HCT116 (cell line): ENCODE measurements around the gene MANBA.

Experiments used
- EZH2 ChIP-seq: fragments of 200-600 bp; sonication (generic); IDR thresholded peaks from 2 replicates; pipeline ENCODE4 v1.6.1; 2017; ENCODE audit warnings: antibody characterized with exemption, mixed run types
- JUND ChIP-seq: IDR thresholded peaks from 2 replicates; pipeline ENCODE4 v1.6.1; 2012
- POLR2A ChIP-seq: IDR thresholded peaks from 2 replicates; pipeline ENCODE4 v1.7.0; 2011; ENCODE audit warnings: borderline replicate concordance; ENCODE audit not compliant: insufficient read depth, insufficient read length; ENCODE audit errors: extremely low read depth
- RAD21 ChIP-seq: IDR thresholded peaks from 2 replicates; pipeline ENCODE4 v1.6.1; 2012; ENCODE audit warnings: low read depth, mild to moderate bottlenecking
- SRF ChIP-seq: IDR thresholded peaks from 2 replicates; pipeline ENCODE4 v1.6.1; 2012; ENCODE audit warnings: low read depth
- TCF7L2 ChIP-seq: IDR thresholded peaks from 2 replicates; pipeline ENCODE4 v1.7.0; 2011; ENCODE audit warnings: borderline replicate concordance, inconsistent platforms; ENCODE audit not compliant: insufficient read depth, insufficient read length; ENCODE audit errors: extremely low read depth
- YY1 ChIP-seq: IDR thresholded peaks from 2 replicates; pipeline ENCODE4 v1.6.1; 2011; ENCODE audit warnings: low read length, low read depth, moderate library complexity, mild to moderate bottlenecking; ENCODE audit not compliant: insufficient replicate concordance; ENCODE audit errors: extremely low read depth
- ZFX ChIP-seq: fragments of 450-650 bp; IDR thresholded peaks from 2 replicates; pipeline ENCODE4 v1.6.1; 2017
- ZNF274 ChIP-seq: fragments of 200-500 bp; sonication (Bioruptor generic); IDR thresholded peaks from 2 replicates; pipeline ENCODE4 v1.6.1; 2014; ENCODE audit warnings: mild to moderate bottlenecking, low read depth, low read length, inconsistent platforms
- TF ChIP-seq, protein P1 (sequence below), 3 experiments: fragments of 200-600 bp in 1 of 3; sonication (generic) in 1 of 3; IDR thresholded peaks in 2 of 3; conservative IDR thresholded peaks in 1 of 3; 2 replicates each; pipeline ENCODE4 v1.5.1; 2012 to 2017; ENCODE audit warnings: low read depth in 2 of 3, low read length in 2 of 3, antibody characterized with exemption in 1 of 3, borderline replicate concordance in 1 of 3, control low read depth in 1 of 3, mild to moderate bottlenecking in 1 of 3, mixed read lengths in 1 of 3, mixed run types in 1 of 3, moderate library complexity in 1 of 3; ENCODE audit not compliant: insufficient read depth in 1 of 3
- TF ChIP-seq, protein P2 (sequence below): IDR thresholded peaks from 2 replicates; pipeline ENCODE4 v1.6.1; 2012
- TF ChIP-seq, protein P3 (sequence below): IDR thresholded peaks from 2 replicates; pipeline ENCODE4 v1.6.1; 2012; ENCODE audit warnings: low read depth

DNA sequence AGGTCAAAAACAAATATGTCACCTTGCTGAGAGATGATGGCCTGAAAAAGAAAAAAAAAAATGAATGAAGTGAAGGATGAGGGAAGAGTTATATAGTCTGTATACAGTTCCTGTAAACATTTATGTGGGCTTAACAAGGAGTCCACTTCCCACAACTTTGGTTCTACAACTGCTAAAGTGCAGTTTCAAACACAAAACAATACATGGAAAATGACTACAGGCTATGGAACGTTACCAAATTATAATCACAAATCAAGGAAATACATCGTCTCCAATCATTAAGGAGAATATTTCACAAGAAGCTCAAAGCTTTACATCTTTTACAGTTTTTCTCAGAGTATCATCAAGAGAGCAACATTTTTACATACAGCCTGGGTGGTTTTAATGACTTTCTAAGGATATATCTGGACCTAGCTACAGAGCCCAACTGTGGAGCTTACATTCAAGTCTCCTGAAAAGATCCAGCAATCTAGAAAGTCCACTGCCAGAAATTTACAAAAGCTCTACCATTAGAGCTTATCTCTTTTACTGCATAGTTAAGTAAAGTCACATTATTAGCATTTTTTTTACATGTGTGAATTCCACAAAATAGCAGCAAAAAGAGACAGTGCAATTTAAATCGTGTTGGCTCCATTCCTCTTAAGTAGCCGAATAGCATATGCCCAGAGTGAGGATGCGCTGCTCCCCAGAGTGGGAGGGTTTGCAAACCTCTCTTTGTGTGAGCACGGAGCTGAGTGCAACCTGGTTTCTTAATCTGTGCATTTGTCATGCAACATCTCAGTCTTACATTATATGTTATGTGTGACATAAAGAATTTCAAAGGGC, 128.3 kb downstream of the MANBA start:
- no peak for TF ChIP-seq EZH2
- no peak for TF ChIP-seq ZFX
- no peak for TF ChIP-seq ZNF274
- TF ChIP-seq, protein P1, sequence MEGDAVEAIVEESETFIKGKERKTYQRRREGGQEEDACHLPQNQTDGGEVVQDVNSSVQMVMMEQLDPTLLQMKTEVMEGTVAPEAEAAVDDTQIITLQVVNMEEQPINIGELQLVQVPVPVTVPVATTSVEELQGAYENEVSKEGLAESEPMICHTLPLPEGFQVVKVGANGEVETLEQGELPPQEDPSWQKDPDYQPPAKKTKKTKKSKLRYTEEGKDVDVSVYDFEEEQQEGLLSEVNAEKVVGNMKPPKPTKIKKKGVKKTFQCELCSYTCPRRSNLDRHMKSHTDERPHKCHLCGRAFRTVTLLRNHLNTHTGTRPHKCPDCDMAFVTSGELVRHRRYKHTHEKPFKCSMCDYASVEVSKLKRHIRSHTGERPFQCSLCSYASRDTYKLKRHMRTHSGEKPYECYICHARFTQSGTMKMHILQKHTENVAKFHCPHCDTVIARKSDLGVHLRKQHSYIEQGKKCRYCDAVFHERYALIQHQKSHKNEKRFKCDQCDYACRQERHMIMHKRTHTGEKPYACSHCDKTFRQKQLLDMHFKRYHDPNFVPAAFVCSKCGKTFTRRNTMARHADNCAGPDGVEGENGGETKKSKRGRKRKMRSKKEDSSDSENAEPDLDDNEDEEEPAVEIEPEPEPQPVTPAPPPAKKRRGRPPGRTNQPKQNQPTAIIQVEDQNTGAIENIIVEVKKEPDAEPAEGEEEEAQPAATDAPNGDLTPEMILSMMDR (IDR thresholded peaks at IDR 0.05 in 2 of 3, conservative IDR thresholded peaks at IDR 0.05 in 1 of 3; ENCODE audit: borderline replicate concordance in 1 of 3, insufficient read depth in 1 of 3, low read depth in 2 of 3, low read length in 2 of 3): no peak
- TF ChIP-seq, protein P2, sequence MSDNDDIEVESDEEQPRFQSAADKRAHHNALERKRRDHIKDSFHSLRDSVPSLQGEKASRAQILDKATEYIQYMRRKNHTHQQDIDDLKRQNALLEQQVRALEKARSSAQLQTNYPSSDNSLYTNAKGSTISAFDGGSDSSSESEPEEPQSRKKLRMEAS: no peak
- no peak for TF ChIP-seq SRF
- no peak for TF ChIP-seq RAD21
- TF ChIP-seq TCF7L2: no peak
- TF ChIP-seq JUND: no peak
- TF ChIP-seq, protein P3, sequence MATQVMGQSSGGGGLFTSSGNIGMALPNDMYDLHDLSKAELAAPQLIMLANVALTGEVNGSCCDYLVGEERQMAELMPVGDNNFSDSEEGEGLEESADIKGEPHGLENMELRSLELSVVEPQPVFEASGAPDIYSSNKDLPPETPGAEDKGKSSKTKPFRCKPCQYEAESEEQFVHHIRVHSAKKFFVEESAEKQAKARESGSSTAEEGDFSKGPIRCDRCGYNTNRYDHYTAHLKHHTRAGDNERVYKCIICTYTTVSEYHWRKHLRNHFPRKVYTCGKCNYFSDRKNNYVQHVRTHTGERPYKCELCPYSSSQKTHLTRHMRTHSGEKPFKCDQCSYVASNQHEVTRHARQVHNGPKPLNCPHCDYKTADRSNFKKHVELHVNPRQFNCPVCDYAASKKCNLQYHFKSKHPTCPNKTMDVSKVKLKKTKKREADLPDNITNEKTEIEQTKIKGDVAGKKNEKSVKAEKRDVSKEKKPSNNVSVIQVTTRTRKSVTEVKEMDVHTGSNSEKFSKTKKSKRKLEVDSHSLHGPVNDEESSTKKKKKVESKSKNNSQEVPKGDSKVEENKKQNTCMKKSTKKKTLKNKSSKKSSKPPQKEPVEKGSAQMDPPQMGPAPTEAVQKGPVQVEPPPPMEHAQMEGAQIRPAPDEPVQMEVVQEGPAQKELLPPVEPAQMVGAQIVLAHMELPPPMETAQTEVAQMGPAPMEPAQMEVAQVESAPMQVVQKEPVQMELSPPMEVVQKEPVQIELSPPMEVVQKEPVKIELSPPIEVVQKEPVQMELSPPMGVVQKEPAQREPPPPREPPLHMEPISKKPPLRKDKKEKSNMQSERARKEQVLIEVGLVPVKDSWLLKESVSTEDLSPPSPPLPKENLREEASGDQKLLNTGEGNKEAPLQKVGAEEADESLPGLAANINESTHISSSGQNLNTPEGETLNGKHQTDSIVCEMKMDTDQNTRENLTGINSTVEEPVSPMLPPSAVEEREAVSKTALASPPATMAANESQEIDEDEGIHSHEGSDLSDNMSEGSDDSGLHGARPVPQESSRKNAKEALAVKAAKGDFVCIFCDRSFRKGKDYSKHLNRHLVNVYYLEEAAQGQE: no peak
- TF ChIP-seq POLR2A: no peak
- TF ChIP-seq YY1: no peak
